ENCODE results near the gene PAEP.

The PAEP gene

GRCh38 chr9:135574943-135575342 lies 13.4 kb downstream of the PAEP start:
- no peak for DNase-seq (ENCODE audit: low read depth in 3 of 3, low spot score in 1 of 3)

GRCh38 chr9:135575995-135576631 lies 14.6 kb downstream of the PAEP start:
- DNase-seq (ENCODE audit: low read depth in 3 of 3, low spot score in 1 of 3), result no peak

- DNase-seq (ENCODE audit: low read depth in 3 of 3, low spot score in 1 of 3), result no peak
Measured at GRCh38 chr9:135577256-135577655, 15.7 kb downstream of the PAEP start.

- DNase-seq (ENCODE audit: low read depth in 3 of 3, low spot score in 1 of 3), result no peak
Measured at GRCh38 chr9:135579356-135579755, 17.8 kb downstream of the PAEP start.

GRCh38 chr9:135579889-135580660 lies 18.5 kb downstream of the PAEP start:
- DNase-seq (ENCODE audit: low read depth in 3 of 3, low spot score in 1 of 3), result no peak

- DNase-seq (ENCODE audit: low read depth in 3 of 3, low spot score in 1 of 3), result no peak
Measured at GRCh38 chr9:135580664-135581380, 19.3 kb downstream of the PAEP start.

GRCh38 chr9:135581636-135582426 lies 20.3 kb downstream of the PAEP start:
- no peak for DNase-seq (ENCODE audit: low read depth in 3 of 3, low spot score in 1 of 3)

GRCh38 chr9:135582541-135582940 lies 21.0 kb downstream of the PAEP start:
- no peak for DNase-seq (ENCODE audit: low read depth in 3 of 3, low spot score in 1 of 3)

- no peak for DNase-seq (ENCODE audit: low read depth in 3 of 3, low spot score in 1 of 3)
Measured at GRCh38 chr9:135582966-135583687, 21.6 kb downstream of the PAEP start.

GRCh38 chr9:135583688-135584011 lies 22.1 kb downstream of the PAEP start:
- DNase-seq (ENCODE audit: low read depth in 3 of 3, low spot score in 1 of 3), result no peak

GRCh38 chr9:135584371-135584770 lies 22.8 kb downstream of the PAEP start:
- DNase-seq (ENCODE audit: low read depth in 3 of 3, low spot score in 1 of 3), result no peak

GRCh38 chr9:135584934-135585333 lies 23.4 kb downstream of the PAEP start:
- DNase-seq (ENCODE audit: low read depth in 3 of 3, low spot score in 1 of 3), result no peak

GRCh38 chr9:135586601-135587109 lies 25.1 kb downstream of the PAEP start:
- DNase-seq (ENCODE audit: low read depth in 3 of 3, low spot score in 1 of 3), result no peak

- DNase-seq (ENCODE audit: low read depth in 3 of 3, low spot score in 1 of 3), result no peak
Measured at GRCh38 chr9:135587658-135588057, 26.1 kb downstream of the PAEP start.

- DNase-seq (ENCODE audit: low read depth in 3 of 3, low spot score in 1 of 3), result no peak
Measured at GRCh38 chr9:135588371-135588770, 26.8 kb downstream of the PAEP start.

GRCh38 chr9:135588886-135589595 lies 27.5 kb downstream of the PAEP start:
- no peak for DNase-seq (ENCODE audit: low read depth in 3 of 3, low spot score in 1 of 3)

GRCh38 chr9:135589596-135590485 lies 28.3 kb downstream of the PAEP start:
- DNase-seq (ENCODE audit: low read depth in 3 of 3, low spot score in 1 of 3), result no peak

GRCh38 chr9:135590486-135591079 lies 29.0 kb downstream of the PAEP start:
- DNase-seq (ENCODE audit: low read depth in 3 of 3, low spot score in 1 of 3), result no peak
